NCI-H2171 treated with DMSO at 0.1 percent for 48 hours (cell line): ENCODE measurements around the gene CFAP20DC.

Source experiments
- DNase-seq: peaks from one replicate; lab custom pipeline; 2025; lab: John Stamatoyannopoulos, UW

The CFAP20DC gene

GRCh38 chr3:58799271-58799670 is 250.6 kb downstream of the CFAP20DC start:
- no peak for DNase-seq

GRCh38 chr3:58798312-58798711 is 251.5 kb downstream of the CFAP20DC start:
- no peak for DNase-seq

DNA sequence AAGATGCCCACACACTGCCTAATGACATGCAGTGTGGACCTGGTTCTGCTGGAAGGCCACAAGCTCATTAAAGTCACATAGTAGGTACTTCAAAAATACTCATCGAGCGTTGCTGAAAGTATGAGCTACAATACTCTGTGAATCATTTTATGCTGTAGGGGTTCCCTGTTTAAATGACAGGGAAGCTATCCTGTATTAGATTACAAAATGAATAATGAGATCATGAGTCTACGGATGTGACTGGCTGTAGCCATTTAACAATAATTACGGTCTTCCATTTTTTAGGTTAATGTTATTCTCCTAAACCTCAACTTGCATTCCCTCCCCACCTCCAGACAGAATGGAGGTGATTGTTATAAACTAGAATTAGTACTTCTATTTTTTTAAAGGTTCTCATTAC is 255.1 kb downstream of the CFAP20DC start:
- DNase-seq, result no peak

GRCh38 chr3:58793938-58794337 is 255.9 kb downstream of the CFAP20DC start:
- DNase-seq, result no peak

DNA sequence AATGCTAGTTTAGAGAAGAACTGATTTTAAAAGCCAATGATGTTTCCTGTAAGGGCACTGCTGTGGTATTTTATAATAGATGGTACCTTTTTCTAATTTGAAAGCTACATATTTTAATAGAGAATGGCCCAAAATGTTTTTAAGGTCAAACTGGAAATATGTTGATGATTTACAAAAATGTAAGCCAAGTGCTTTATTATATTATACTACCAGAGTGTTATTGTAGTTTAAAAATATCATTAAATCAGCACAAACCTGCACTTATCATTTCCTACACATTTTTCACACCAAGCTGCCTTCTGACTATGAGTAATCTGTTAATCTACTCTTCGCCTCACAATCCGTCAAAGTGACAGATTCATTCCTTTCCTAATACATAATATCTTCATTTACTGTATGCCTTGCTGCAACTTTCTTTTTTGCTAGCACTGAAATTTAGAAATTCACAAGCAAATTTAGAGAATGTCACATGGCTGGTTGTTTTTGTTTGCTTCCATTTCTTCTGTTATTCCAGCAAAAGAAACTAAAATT is 256.8 kb downstream of the CFAP20DC start:
- no peak for DNase-seq

DNA sequence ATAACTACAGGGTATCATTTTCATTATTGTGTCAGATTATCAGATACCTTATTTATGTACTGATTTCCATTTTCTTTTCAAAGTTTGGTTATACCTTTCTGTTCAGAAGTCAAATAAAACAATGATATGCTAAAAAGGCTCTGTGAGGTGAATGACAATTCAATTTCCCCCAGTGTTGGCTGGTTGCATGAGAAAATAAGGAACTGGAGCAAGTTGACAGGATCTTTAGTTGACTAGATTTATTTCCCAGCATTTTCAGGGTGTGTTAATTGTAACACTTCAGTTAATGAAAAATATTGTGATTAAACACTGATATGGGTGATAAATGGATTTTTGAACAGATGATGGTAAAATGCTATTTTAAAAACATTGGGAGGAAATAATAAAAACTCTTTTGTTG is 260.4 kb downstream of the CFAP20DC start:
- no peak for DNase-seq

DNA sequence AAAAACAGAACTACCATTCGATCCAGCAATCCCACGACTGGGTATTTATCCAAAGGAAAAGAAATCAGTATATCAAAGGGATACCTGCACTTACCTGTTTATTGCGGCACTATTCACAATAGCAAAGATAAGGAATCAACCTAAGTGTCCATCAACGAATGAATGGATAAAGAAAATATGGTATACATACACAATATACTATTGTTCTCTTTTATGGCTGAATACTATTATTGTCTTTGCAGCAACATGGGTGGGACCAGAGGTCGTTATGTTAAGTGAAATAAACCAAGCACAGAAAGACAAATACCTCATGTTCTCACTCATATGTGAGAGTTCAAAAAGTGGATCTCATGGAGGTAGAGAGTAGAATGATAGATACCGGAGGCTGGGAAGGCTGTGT is 264.9 kb downstream of the CFAP20DC start:
- DNase-seq, result no peak

DNA sequence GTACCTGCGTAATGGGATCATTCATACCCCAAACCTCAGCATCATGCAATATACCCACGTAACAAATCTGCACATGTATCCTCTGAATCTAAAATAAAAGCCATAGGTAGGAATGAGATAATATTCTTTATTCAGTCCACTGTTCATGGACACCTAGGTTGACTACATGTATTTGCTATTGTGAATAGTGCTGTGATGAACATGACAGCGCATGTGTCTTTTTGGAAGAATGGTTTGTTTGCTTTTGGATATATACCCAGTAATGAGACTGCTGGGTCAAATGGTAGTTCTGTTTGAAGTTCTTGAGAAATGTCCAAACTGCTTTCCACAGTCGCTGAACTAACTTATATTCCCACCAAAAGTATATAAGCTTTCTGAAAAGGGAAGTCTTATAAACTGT is 265.4 kb downstream of the CFAP20DC start:
- no peak for DNase-seq

- no peak for DNase-seq
These were observed 266.0 kb downstream of the CFAP20DC start for GRCh38 chr3:58783845-58784244.

DNA sequence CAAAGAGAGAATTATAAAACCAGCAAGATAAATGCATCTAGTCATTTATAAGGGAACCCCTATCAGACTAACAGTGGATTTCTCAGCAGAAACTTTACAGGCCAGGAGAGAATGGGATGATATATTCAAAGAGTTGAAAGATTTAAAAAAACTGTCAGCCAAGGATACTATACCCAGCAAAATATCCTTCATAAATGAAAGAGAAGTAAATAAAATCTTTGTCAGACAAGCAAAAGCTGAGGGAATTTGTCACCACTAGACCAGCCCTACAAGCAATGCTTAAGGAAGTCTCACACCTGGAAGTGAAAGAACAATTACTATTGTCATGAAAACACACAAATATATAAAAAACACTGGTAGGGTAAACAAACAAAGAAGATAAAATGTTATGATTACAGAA is 269.9 kb downstream of the CFAP20DC start:
- DNase-seq, result no peak

DNA sequence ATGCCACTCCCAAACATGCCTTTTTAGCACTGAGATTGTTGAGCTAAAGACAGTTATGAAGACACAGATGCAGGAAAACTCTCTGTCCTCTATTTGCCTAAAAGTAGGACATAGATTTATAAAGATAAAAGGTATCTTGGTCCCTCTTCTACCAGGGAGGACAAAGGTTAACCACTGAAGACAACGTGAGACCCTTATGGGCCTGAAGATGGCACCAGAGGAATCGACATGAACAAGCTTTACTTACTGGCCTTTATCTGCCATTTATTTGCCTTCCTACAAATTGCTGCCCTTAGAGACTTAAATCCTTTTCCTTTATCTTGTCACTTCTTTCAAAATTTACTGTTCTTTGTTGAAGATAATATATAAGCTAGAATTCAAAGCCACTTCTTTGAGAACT is 273.6 kb downstream of the CFAP20DC start:
- DNase-seq, result no peak

- no peak for DNase-seq
These were observed 277.4 kb downstream of the CFAP20DC start for GRCh38 chr3:58772462-58772861.

DNA sequence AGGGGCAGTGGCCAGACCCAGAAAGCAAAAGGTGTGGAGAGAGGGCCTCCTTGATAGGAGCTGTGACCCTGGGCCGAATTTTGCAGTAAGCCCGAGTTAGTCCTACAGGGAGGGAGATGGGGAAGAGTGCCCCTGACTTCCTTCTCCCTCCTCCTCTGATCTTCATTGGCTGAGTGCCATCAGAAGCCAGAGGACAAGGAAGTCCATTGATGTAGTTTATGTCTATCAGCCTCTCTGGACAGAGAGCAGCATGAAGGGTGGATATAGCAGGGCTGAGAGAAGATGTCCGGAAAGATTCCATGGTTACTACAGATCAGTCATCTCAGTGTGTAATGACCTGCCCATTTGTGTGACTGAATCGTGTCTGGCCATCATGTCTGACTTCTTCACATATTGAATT is 280.8 kb downstream of the CFAP20DC start:
- DNase-seq, result no peak

- no peak for DNase-seq
These were observed 283.1 kb downstream of the CFAP20DC start for GRCh38 chr3:58766587-58767282.

DNA sequence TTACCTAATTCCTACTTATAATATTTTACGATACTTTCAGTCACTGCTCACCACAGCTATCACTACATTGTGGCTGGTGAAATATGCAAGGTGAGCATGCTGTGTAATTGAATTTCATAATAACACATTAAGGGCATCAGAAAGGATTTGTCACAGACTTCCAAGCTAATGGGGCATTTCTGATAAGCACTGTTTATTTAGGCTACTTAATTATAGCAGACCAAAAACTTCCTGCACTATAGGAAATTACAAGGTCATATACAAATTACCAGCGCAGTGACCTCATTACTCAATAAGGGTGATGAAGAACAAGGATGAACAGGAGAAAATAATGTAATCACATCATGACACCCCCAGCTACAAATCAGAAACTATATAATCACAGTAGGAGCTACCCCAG is 294.7 kb downstream of the CFAP20DC start:
- DNase-seq, result no peak

DNA sequence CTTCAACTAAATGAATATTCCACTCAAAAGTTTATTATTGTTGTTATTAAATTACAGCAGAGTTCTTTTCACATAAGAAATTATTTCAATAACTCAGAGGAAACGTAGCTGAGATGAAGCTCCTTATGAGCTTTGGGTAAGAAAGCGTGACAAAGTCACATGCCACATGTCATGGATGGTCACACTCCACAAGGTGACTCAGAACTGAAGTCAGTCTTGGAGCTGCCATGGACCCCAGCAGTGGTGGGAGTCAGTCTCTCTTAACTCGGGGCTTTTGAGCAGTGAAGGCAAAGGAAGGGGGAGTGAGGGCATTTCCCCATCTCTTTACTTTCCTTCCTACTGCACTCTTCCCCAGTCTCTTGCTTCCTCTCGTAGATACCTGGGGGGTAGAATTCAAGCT is 295.8 kb downstream of the CFAP20DC start:
- no peak for DNase-seq

- DNase-seq, result no peak
These were observed 297.8 kb downstream of the CFAP20DC start for GRCh38 chr3:58751882-58752567.

DNA sequence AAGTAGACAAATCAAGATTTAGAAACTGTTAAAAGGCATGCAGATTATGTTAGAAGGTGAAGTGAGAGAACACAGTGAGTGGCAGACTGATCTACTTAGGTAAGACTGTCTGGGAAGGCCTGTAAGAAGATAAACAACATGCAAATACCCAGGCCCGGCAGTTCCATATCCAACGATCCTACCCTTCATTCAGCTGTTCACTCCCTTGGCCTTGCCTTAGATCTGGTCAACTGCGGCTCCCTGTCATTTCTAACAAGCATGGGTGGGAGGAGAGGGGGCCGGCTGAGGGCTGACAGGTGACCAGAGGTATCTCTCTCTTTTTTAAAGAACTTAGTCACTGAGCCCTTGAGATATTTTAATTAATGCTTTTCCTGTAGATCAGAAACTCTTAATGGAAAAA is 298.6 kb downstream of the CFAP20DC start:
- DNase-seq, result no peak

DNA sequence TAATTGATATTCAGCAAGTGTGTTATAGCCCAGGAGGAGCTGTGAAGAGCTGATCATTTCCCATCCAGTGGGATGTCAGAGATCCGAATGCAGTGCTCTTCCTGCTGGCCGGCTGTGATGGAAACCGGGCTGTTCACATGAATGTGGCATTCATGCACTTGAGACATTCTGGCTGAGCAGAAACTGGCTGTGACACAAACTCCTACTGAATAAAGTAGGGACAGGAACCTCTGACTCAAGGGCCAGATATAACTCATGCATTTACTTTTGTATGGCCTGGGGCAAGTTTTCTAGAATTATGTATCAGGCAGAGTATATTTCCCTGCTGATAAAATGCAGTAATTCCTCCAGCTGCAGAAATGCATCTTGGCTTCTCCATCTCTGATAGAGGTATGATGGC is 299.9 kb downstream of the CFAP20DC start:
- no peak for DNase-seq

GRCh38 chr3:58748024-58748423 is 301.8 kb downstream of the CFAP20DC start:
- no peak for DNase-seq

- DNase-seq, result no peak
These were observed 303.1 kb downstream of the CFAP20DC start for GRCh38 chr3:58746758-58747157.

GRCh38 chr3:58743296-58743695 is 306.5 kb downstream of the CFAP20DC start:
- DNase-seq, result no peak

DNA sequence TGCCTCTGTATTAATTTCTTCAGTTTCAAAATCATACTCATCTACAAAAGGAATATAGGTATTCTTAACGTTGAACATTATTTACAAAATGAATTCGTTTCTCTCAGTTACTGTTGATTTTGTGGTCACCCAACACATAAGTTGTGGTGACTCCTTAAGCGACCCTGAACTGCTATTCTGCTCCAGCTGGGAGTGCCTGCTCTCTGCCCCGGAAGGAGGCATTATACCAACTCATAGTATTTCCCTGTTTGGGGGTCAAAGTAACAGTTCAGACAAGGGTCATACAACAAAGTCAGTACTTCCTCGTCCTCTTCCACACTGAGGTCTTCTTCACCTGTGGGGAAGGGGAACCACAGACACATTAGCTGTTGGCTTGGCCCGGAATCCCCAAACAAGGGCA is 307.6 kb downstream of the CFAP20DC start:
- no peak for DNase-seq

DNA sequence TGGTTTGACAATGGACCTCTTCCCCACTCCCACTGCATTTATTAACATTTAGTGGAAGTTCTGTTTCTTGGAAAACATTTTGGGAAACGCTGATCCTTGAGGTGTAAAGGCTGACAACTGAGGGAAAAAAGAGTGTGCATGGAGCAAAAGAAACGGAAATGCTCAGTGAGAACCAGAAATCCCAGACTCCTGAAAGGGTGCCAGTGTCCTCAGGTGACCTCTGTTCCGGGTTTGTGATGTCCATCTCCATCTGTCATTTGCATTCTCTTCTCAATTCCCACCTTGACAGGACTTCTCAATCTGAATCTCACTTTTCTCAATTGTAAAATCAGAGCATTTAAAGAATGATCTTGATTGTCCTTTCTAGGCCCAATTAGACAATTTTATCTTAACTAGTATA is 312.2 kb downstream of the CFAP20DC start:
- DNase-seq, result no peak
